ENCODE data around the gene ADRA2B. TPM values are rescaled to one million over a fixed set of nuclear protein-coding genes. Genes with fewer than 3 reads are reported as not detected.
"Not testable (repeated sequence)": the region's sequence is repeated elsewhere in the genome, so short reads cannot be mapped to it uniquely, and the experiment has no call there.

Gene ADRA2B
- total RNA-seq, result 2.1 TPM

GRCh38 chr2:96116424-96116878 lies at the start of gene ADRA2B:
TSS of gene ADRA2B (minus strand) at chr2:96116571. CDS start at chr2:96116149, 422 bp downstream.
- Histone ChIP-seq H3K4me1 (ENCODE audit: control insufficient read depth in 3 of 3, insufficient read depth in 3 of 3, low read length in 3 of 3) (peaks cover 14 to 28% (median 22%) of the 10 kb centered on the region in 3 donors), H3K9ac (ENCODE audit: low read depth in 1 of 3, low read length in 3 of 3) (peak within 1 kb of the TSS in 2 of 3 donors; percentile 23 to 66), H3K27ac (ENCODE audit: low read depth, low read length) (no peak within 1 kb of the TSS), H3K36me3 (ENCODE audit: control insufficient read depth in 3 of 3, insufficient read depth in 3 of 3, low read length in 3 of 3) (no peaks in the 10 kb centered on the region), H3K4me3 (ENCODE audit: low read length in 3 of 3) (peak within 1 kb of the TSS in 2 of 3 donors; percentile 50 to 58), H3K9me3 (ENCODE audit: control insufficient read depth in 3 of 3, low read length in 3 of 3) (no peaks in the 10 kb centered on the region), H3K27me3 (ENCODE audit: control insufficient read depth in 3 of 3, insufficient read depth in 3 of 3, low read length in 3 of 3) (peaks cover 22 to 44% (median 44%) of the 10 kb centered on the region in 3 donors)

- H3K4me1 ChIP-seq (ENCODE audit: control insufficient read depth in 3 of 3, insufficient read depth in 3 of 3, low read length in 3 of 3), result no peaks in the 10 kb centered on the region
- H3K4me3 ChIP-seq (ENCODE audit: low read length in 3 of 3), result no peak overlapping the region
- no peaks in the 10 kb centered on the region for H3K27me3 ChIP-seq (ENCODE audit: control insufficient read depth in 3 of 3, insufficient read depth in 3 of 3, low read length in 3 of 3)
- no peaks in the 10 kb centered on the region for H3K36me3 ChIP-seq (ENCODE audit: control insufficient read depth in 3 of 3, insufficient read depth in 3 of 3, low read length in 3 of 3)
- no peak overlapping the region for H3K9ac ChIP-seq (ENCODE audit: low read depth in 1 of 3, low read length in 3 of 3)
- H3K27ac ChIP-seq (ENCODE audit: low read depth, low read length), result no peak overlapping the region
- no peaks in the 10 kb centered on the region for H3K9me3 ChIP-seq (ENCODE audit: control insufficient read depth in 3 of 3, low read length in 3 of 3)
Observed at GRCh38 chr2:96164459-96165184, 48.3 kb upstream of the ADRA2B start.

DNA sequence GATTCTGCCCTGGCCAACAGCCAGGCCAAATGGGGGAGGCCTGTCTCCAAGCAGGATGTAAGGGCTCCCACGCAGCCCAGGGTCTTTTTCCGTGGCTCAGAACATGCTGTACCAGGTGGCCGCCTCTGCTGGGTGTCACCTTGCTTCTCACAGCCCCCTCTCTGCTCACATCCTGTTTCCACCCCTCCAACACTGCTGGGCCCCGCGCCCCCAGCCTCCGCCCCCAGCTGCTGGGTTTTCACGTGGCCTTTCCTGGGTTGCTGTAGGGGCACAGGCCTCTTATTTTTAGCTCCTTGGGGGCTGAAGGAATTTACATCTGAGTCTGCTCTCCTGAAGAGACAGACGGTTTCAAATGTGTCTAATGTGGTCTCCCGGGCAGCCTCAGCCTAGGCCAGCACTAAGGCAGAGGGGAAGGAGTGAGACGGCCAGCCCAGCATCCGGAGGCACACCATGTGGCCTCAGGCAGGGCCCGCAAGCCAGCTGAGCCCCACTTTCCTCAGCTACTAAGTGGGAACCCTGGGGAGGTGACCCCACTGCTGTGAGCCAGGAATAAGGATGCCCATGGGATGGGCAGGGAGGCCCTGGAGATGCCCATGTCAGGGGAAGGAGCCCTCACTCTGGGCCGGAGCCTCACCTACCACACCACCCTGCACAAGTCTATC lies 47.5 kb upstream of the ADRA2B start:
- Histone ChIP-seq H3K27me3 (ENCODE audit: control insufficient read depth in 3 of 3, insufficient read depth in 3 of 3, low read length in 3 of 3) (no peaks in the 10 kb centered on the region), H3K36me3 (ENCODE audit: control insufficient read depth in 3 of 3, insufficient read depth in 3 of 3, low read length in 3 of 3) (no peaks in the 10 kb centered on the region), H3K9me3 (ENCODE audit: control insufficient read depth in 3 of 3, low read length in 3 of 3) (no peaks in the 10 kb centered on the region), H3K4me1 (ENCODE audit: control insufficient read depth in 3 of 3, insufficient read depth in 3 of 3, low read length in 3 of 3) (no peaks in the 10 kb centered on the region), H3K27ac (ENCODE audit: low read depth, low read length) (no peak overlapping the region), H3K9ac (ENCODE audit: low read depth in 1 of 3, low read length in 3 of 3) (no peak overlapping the region), H3K4me3 (ENCODE audit: low read length in 3 of 3) (no peak overlapping the region)

GRCh38 chr2:96163415-96163767 lies 47.0 kb upstream of the ADRA2B start:
- H3K27ac ChIP-seq (ENCODE audit: low read depth, low read length), result no peak overlapping the region
- no peaks in the 10 kb centered on the region for H3K4me1 ChIP-seq (ENCODE audit: control insufficient read depth in 3 of 3, insufficient read depth in 3 of 3, low read length in 3 of 3)
- H3K27me3 ChIP-seq (ENCODE audit: control insufficient read depth in 3 of 3, insufficient read depth in 3 of 3, low read length in 3 of 3), result no peaks in the 10 kb centered on the region
- H3K36me3 ChIP-seq (ENCODE audit: control insufficient read depth in 3 of 3, insufficient read depth in 3 of 3, low read length in 3 of 3), result no peaks in the 10 kb centered on the region
- no peak overlapping the region for H3K4me3 ChIP-seq (ENCODE audit: low read length in 3 of 3)
- no peak overlapping the region for H3K9ac ChIP-seq (ENCODE audit: low read depth in 1 of 3, low read length in 3 of 3)
- H3K9me3 ChIP-seq (ENCODE audit: control insufficient read depth in 3 of 3, low read length in 3 of 3), result no peaks in the 10 kb centered on the region

- Histone ChIP-seq H3K9me3 (ENCODE audit: control insufficient read depth in 3 of 3, low read length in 3 of 3) (no peaks in the 10 kb centered on the region), H3K4me1 (ENCODE audit: control insufficient read depth in 3 of 3, insufficient read depth in 3 of 3, low read length in 3 of 3) (no peaks in the 10 kb centered on the region), H3K27ac (ENCODE audit: low read depth, low read length) (no peak overlapping the region), H3K4me3 (ENCODE audit: low read length in 3 of 3) (no peak overlapping the region), H3K27me3 (ENCODE audit: control insufficient read depth in 3 of 3, insufficient read depth in 3 of 3, low read length in 3 of 3) (peaks cover 0 to 3% (median 0%) of the 10 kb centered on the region in 3 donors), H3K36me3 (ENCODE audit: control insufficient read depth in 3 of 3, insufficient read depth in 3 of 3, low read length in 3 of 3) (no peaks in the 10 kb centered on the region), H3K9ac (ENCODE audit: low read depth in 1 of 3, low read length in 3 of 3) (no peak overlapping the region)
Observed at GRCh38 chr2:96161898-96162297, 45.5 kb upstream of the ADRA2B start.

- H3K9me3 ChIP-seq (ENCODE audit: control insufficient read depth in 3 of 3, low read length in 3 of 3); H3K36me3 ChIP-seq (ENCODE audit: control insufficient read depth in 3 of 3, insufficient read depth in 3 of 3, low read length in 3 of 3): not testable (repeated sequence)
Observed at GRCh38 chr2:96160366-96160765, 44.0 kb upstream of the ADRA2B start.

DNA sequence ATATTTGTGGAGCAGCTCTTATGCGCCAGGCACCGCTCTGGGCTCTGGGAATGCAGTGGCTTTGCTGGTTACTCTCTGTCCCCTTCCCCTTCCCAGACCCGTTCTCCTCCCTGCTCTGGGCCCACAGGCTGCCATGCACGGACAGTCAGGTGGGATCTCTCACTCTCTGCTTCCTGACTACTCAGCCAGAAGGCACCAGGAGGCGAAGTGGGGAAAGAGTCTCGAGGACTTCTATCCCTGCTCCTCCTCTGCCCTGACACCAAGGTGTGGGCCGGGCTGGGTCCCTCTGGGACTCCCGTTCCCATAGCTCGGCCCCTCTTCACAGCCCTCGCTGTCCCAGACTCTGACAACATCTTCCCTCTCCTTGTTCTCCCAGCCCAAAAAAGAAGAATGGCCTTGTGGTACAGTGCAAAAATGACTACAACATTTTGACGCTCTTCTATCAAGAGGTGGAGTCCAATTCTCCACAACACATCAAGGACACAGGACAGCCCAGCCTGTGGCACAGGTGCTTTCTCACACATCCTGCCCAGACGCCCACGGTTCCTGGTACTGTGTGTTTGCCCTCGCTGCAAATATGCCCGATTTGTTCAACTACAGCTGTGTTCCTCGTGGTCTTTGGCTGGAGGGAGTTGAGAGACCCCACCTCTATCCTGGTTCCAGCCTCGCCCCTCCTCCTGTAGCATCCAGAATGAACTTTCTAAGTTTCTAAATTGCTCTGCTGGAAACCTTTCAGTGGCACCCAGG lies 42.9 kb upstream of the ADRA2B start:
- Histone ChIP-seq H3K4me1 (ENCODE audit: control insufficient read depth in 3 of 3, insufficient read depth in 3 of 3, low read length in 3 of 3) (no peaks in the 10 kb centered on the region), H3K27ac (ENCODE audit: low read depth, low read length) (no peak overlapping the region), H3K9ac (ENCODE audit: low read depth in 1 of 3, low read length in 3 of 3) (no peak overlapping the region), H3K36me3 (ENCODE audit: control insufficient read depth in 3 of 3, insufficient read depth in 3 of 3, low read length in 3 of 3) (no peaks in the 10 kb centered on the region), H3K27me3 (ENCODE audit: control insufficient read depth in 3 of 3, insufficient read depth in 3 of 3, low read length in 3 of 3) (peaks cover 0 to 6% (median 0%) of the 10 kb centered on the region in 3 donors), H3K4me3 (ENCODE audit: low read length in 3 of 3) (no peak overlapping the region), H3K9me3 (ENCODE audit: control insufficient read depth in 3 of 3, low read length in 3 of 3) (no peaks in the 10 kb centered on the region)

More at GRCh38 chr2:96160366-96160765, 44.0 kb upstream of the ADRA2B start:
- not testable (repeated sequence) for H3K4me3 ChIP-seq (ENCODE audit: low read length in 3 of 3); H3K27me3 ChIP-seq (ENCODE audit: control insufficient read depth in 3 of 3, insufficient read depth in 3 of 3, low read length in 3 of 3); H3K27ac ChIP-seq (ENCODE audit: low read depth, low read length); H3K9ac ChIP-seq (ENCODE audit: low read depth in 1 of 3, low read length in 3 of 3); H3K4me1 ChIP-seq (ENCODE audit: control insufficient read depth in 3 of 3, insufficient read depth in 3 of 3, low read length in 3 of 3)

- H3K9me3 ChIP-seq (ENCODE audit: control insufficient read depth in 3 of 3, low read length in 3 of 3), result no peaks in the 10 kb centered on the region
- H3K36me3 ChIP-seq (ENCODE audit: control insufficient read depth in 3 of 3, insufficient read depth in 3 of 3, low read length in 3 of 3), result no peaks in the 10 kb centered on the region
- no peaks in the 10 kb centered on the region for H3K4me1 ChIP-seq (ENCODE audit: control insufficient read depth in 3 of 3, insufficient read depth in 3 of 3, low read length in 3 of 3)
- H3K27ac ChIP-seq (ENCODE audit: low read depth, low read length), result no peak overlapping the region
- H3K4me3 ChIP-seq (ENCODE audit: low read length in 3 of 3), result no peak overlapping the region
- H3K9ac ChIP-seq (ENCODE audit: low read depth in 1 of 3, low read length in 3 of 3), result no peak overlapping the region
- peaks cover 0 to 6% (median 0%) of the 10 kb centered on the region in 3 donors for H3K27me3 ChIP-seq (ENCODE audit: control insufficient read depth in 3 of 3, insufficient read depth in 3 of 3, low read length in 3 of 3)
Observed at GRCh38 chr2:96158554-96158940, 42.2 kb upstream of the ADRA2B start.

DNA sequence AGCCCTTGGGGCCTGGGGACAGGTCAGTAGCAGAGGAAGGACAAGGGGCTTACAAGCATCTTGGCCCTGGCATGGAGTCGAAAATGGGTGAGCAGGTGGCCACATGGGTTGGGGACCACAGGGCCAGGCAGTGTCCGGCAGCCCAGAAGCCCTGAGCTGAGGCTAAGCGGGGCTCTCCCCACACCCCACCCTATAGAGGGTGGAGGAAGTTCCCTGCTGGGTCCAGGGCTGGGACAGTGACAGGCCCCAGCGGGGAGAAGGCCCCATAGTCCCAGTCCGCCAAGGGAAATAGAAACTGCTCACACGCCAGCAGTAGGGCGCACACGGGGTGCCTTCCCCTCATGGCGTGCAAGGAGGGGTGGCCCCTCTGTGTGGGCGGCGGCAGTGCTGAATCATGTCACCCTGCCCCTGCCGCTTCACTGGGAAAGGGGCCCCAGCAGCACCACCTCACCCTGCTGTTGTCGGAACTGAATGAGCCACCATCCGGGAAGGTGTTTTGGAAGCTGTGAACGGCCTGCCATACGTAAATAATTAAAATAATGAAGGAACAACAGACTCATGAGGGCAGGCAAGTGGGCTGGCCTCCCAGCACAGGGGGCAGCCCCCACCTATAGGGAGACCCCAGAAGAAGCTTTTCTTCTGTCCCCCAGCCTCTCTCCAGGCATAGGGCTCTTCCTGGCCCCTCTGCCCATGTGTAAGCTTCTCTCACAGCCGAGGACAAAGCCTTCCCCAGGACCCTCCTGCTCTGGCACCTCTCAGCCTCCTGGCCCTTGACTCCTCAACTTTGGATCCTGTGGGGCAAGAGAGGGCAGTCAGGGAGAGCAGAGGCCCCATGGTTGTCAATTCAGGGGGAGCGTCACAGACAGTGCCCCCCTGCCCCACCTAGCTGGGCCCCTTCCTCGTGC lies 41.5 kb upstream of the ADRA2B start:
- Histone ChIP-seq H3K4me1 (ENCODE audit: control insufficient read depth in 3 of 3, insufficient read depth in 3 of 3, low read length in 3 of 3) (no peaks in the 10 kb centered on the region), H3K9ac (ENCODE audit: low read depth in 1 of 3, low read length in 3 of 3) (no peak overlapping the region), H3K36me3 (ENCODE audit: control insufficient read depth in 3 of 3, insufficient read depth in 3 of 3, low read length in 3 of 3) (no peaks in the 10 kb centered on the region), H3K27ac (ENCODE audit: low read depth, low read length) (no peak overlapping the region), H3K9me3 (ENCODE audit: control insufficient read depth in 3 of 3, low read length in 3 of 3) (no peaks in the 10 kb centered on the region), H3K4me3 (ENCODE audit: low read length in 3 of 3) (no peak overlapping the region), H3K27me3 (ENCODE audit: control insufficient read depth in 3 of 3, insufficient read depth in 3 of 3, low read length in 3 of 3) (peaks cover 0 to 6% (median 0%) of the 10 kb centered on the region in 3 donors)
